Stimulated activated CD8-positive, alpha-beta memory T cell treated with anti-CD3 and anti-CD28 coated beads, Interleukin-15, amount 100 ng/mL, for 24 hours (primary cell): ENCODE measurements around the gene GALNT10.

Experiments used
- DNase-seq: peaks from one replicate; pipeline ENCODE4 v3.0.0-alpha.2; 2020; ENCODE audit warnings: low read depth

GALNT10 gene

GRCh38 chr5:154236536-154237375, 46.2 kb downstream of the GALNT10 start:
- no peak for DNase-seq

DNA sequence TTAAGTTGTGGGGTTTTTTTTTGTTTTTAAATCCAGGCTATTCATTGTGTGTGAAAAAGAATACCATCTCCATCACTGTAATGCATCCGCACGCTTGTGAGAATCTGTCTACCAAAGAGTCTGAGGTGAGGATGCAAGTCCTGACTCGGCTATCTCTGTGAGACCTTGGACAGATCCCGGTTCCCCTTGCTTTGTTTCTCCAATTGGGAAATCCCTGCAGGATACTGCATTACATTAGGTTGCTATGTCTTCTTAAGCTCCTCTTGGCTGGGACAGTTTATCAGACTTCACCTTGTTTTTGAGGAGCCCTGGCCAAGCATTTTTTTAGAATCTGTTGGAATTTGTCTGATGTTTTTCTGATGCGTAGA, 46.8 kb downstream of the GALNT10 start:
- DNase-seq, result no peak

DNA sequence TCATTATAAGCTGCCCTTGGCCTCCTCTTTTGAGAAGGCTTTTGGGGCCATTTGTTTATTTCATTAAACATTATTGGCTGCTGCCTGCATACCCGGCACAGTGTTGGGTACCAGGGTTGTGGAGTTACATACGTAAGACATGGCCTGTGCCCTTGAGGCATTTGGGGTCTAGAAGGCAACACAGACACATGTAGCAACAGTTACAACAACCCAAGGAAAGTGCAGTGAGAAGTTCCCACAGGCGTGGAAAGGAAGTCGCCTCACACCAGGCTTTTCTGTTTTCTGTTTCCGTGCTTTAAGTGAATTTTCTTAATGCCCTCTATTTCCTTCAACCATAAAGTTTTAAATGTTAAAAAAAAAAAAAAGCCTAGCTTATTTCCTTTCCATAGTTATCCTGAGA, 47.4 kb downstream of the GALNT10 start:
- no peak for DNase-seq

GRCh38 chr5:154238776-154239481, 48.4 kb downstream of the GALNT10 start:
- no peak for DNase-seq

DNA sequence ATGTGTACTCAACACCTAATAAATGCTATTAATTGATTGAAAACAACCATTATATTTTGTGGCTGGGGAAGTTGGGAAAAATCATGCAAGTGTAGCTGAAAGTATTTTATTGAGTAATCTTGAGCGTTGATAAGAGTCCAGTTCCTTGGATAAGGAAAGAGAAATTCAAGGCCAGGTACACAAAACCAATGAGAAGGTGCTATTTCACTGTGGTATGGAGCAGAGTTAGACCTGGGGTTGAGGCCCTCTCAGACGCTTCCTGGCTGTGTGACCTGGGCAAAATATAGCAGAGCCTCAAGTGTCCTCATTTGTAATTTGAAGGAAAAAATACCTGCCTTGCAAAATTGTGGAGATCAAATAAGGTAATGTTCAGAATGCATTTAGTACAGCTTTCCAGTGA, 50.1 kb downstream of the GALNT10 start:
- DNase-seq, result no peak

GRCh38 chr5:154241021-154241420, 50.5 kb downstream of the GALNT10 start:
- no peak for DNase-seq

- no peak for DNase-seq
Observed at GRCh38 chr5:154242442-154242841, 51.9 kb downstream of the GALNT10 start.

- no peak for DNase-seq
Observed at GRCh38 chr5:154242964-154243376, 52.4 kb downstream of the GALNT10 start.

DNA sequence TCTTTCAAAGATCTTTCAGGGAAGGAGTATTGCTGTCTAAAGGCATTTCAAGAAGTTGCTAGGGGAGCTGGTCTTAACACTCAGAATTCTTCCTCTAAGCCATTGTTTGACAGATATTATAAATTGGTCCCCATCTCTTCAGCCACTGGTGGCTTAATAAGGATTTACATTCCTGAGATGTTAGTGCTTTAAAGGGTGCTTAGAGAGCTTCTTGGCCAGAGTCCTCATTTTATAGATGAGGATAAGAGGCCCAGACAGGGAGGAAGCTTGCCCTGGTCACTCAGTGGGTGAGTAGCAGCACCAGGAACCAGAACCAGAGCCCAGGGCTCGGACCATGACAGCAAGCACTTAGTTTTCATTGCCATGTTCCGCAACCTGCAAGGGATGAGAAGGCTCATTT, 53.2 kb downstream of the GALNT10 start:
- no peak for DNase-seq

GRCh38 chr5:154244476-154244875, 53.9 kb downstream of the GALNT10 start:
- no peak for DNase-seq

DNA sequence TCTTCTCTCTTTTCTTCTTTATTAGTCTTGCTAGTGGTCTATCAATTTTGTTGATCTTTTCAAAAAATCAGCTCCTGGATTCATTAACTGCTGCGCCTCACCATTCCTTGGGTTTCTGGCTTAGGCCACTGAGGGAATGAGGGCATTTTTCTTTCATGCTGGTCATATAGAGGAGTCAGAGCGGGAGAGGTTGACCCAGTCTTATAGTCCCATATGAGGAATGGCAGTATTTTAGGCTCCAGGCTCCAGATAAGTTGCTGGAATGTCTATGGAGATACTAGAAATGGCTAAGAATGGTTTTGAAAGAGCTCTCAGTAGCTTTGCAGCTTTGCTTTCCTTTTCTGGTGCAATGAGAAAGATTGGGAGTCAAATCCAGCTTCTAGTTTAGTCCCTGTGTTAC, 58.2 kb downstream of the GALNT10 start:
- DNase-seq, result no peak

GRCh38 chr5:154249826-154250225, 59.3 kb downstream of the GALNT10 start:
- no peak for DNase-seq

DNA sequence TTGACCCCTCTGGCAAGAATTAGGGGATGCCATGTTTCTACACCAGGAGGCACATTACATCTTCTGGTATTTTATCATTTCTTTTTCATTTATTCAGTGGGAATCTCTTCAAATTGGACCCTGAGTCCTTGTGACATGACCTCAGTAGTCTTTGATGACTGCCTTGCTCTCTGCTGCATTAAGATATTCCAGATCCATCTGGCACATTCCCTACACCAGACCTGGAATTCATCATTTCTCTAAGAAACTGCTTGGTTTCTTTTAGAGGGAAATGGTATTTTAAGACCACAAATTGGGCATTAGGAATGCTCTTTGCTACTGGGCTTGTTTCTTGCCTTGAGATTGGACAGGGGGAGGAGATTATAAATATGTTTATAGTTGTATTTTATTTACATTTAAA, 61.0 kb downstream of the GALNT10 start:
- no peak for DNase-seq

DNA sequence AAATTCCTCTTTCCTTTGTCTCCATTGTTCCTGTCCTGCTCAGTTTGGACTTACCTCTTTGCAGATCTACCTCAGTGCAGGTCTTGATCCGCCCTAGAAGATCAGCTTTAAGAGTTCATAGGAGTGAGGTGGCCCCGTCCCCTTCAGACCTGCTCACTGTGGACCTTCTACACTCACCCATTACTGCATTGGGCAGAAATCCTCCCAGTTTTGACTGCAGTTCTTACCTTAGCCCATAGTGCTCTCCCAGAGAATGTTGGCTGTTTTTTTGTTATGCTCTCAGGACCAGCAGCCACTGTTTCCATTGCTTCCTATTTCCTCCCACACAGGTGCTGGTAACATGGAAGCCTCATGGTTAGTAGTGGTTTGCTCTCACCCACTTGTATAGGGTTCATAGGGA, 63.3 kb downstream of the GALNT10 start:
- no peak for DNase-seq

DNA sequence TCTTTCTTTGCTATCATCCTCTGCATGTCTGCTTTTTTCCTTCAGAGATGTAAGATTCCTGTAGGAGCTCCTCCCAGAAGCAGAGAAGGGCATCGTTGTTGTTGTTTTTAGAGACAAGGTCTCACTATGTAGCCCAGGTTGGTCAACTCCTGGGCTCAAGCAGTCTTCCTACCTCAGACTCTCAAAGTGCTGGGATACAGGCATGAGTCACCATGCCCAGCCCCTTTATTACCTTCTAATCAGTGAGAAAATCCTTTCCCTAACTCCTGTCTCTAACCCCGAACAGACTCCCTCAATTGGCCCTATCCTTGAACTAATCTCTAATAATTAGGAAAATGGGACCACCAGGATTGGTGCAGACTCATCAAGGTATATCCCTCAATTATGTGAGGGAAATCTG, 64.4 kb downstream of the GALNT10 start:
- DNase-seq, result no peak

DNA sequence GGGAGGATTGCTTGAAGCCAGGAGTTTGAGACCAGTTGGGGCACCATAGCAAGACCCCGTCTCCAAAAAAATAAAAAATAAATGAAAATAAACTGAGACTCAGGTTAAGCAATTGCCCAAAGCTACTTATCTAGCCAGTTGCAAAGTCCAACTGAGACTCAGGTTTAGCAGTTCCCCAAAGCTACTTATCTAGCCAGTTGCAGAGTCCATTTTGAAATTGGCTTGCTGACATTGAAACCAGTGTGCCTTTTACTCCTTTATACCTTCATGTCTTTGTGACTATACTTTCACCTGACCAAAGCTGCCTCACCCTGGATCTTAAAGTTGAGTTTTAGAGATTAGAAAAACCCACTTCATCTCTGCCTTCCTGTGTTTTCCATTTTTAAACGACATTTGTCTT, 66.5 kb downstream of the GALNT10 start:
- no peak for DNase-seq

DNA sequence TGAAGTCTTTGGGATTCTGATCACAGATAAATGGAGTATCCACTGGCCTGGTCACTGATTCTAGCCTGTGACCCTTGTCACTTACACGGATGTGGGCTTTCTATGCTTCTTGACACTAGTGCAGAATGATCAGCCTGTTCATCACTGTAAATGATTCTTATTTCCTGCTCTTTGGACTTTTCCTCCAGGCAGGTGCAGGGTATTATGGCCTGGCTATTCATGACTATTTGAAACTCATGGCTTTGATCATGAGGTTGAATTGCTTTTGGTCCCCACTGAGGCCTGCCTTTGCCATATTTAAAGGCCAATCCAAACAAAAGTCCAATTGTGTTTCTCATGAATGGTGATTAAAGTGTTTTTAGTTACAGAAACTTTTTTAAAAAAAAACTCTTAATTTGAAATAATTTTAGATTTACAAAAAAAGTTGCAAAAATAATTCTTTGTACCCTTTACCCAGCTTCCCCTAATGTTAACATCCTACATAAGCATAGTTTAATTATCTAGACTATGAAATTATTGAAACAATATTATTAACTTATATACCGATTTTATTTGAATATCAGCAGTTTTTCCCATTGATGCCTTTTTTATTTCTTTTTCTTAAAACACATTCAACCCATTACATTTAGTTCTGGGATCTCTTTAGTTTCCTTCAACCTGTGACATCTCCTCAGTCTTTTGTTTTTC, 68.1 kb downstream of the GALNT10 start:
- DNase-seq, result no peak

DNA sequence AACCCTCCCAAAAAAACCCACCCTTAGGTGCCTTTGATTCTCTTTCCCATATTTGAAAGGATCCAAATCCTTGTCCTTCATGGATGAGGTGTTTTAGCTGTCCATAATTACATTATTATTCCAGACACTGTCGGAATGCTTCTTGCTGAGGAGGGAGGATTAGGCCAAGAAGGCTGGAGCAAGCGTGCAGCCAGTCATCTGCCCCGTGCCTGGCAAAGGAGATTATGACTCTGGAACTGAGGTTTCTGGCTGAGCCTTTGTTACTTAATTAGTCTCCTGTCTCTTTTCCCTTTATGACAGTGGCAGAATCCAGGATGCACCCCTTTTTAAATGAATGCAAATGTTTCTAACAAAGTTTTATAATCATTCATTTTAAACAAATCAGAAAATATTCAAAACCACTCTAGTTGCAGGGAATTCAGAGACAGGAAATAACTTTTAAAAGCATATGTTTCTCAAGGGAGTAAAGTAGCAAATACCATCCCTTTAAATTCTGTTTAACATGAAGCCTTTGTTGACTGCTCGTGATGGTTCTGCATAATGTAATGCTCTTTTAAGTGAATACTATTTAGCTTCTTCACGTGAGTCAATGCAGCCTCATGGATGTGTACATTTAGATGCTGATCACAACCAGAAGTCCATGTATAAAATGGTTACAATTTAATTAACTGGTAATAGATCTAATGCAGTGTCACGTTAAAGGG, 69.8 kb downstream of the GALNT10 start:
- no peak for DNase-seq

DNA sequence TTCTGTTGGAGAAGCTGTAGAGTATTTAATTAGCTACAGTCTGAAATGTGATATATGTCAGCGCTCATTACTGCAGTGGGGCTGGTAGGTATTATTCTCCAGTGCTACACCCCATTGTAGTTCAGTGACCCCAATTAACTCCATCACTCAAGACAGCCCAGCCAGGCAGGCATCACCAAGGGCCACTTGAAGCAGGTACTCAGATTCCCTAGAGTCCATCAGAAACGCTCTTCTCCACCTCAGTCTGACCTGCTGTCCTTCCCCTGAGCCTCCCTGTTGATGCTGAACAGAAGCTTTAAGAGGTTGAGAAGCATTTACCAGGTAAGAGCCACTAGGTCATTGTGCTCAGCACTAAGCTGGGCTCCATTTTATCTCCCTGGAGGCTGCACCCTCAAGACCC, 71.8 kb downstream of the GALNT10 start:
- no peak for DNase-seq

DNA sequence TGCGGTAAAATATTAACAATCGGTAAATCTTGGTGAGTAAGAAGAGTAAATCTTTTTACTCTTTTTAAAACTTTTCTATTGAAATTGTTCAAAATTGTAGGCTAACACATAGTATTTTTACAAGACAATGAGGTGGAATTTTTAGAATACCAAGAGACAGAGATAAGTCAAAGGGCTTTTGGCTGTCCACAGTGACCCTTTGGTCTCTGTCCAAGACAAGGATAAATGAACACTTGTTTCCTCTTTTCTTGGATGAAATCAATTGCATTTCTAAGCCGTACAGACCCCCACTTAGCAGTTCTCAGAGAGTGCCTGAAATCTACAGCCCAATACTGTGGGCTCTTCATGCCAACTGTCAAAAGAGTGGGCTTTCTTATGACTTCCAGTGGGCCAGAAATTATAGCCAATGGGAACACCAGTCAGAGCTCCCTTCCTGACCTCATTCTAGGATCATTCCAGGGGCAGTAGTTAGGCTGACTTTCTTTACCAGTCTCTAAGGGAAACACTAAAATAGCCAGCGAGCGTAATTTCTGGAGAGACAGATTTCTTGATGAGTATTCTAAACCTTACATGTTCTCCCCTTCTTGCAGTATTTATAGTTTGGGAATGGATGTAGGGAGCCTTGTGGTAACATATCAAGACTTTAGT, 74.1 kb downstream of the GALNT10 start:
- DNase-seq, result no peak

DNA sequence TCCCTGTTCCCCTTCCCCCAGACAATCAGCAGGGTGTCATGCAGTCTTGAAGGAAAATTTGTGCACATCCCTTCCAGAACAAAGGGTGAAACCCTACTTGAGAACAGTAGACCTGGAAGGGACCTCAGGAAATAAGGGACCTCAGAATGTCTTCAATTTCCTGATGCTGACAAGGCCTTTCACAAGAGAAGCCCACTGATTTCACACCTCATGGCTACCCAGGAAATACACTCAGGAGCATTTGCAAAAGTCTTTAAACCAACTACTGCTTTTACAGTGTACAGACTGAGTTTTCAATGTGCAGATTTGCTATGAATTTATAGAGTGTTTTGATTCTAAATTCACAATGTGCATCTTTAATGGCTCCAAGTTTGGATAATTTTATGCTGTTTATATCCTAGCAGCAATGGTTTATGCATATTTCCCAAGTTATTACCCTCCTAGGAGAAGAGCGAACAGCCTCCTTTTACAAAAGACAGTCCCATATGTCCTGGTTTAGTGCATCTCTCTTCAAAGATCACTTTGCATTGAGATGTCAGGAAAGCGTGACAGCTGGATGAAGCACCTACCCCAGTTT, 74.8 kb downstream of the GALNT10 start:
- DNase-seq, result no peak

DNA sequence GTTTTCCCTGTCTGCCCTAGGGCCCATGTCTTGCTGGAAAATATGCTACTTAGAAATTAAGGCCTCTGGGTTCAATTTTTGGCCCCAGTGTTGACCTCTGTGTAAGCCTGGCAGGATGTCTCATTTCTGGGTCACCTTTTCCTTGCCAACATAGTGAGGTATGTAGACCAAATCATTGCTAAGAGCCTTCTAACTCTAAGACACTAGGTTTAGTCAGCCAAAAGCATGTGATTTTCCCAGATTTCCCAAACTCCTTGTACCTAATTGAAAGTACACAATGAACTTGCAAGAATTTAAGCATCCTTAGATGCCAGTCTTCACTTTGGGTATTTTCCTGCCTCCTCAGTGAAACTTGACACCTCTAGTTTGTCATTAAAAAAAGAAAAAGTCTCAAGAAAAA, 77.0 kb downstream of the GALNT10 start:
- no peak for DNase-seq
